ENCODE results near the gene EXOC3. TPM values are rescaled to one million over a fixed set of nuclear protein-coding genes. Genes with fewer than 3 reads are reported as not detected.

Gene EXOC3
- total and polyA plus RNA-seq, 10 of the 15 experiments (the other 5 are each of a cell fraction or from before 2014, with no cell fraction given), result 1.6 to 53.0 (median 27.9) TPM

DNA sequence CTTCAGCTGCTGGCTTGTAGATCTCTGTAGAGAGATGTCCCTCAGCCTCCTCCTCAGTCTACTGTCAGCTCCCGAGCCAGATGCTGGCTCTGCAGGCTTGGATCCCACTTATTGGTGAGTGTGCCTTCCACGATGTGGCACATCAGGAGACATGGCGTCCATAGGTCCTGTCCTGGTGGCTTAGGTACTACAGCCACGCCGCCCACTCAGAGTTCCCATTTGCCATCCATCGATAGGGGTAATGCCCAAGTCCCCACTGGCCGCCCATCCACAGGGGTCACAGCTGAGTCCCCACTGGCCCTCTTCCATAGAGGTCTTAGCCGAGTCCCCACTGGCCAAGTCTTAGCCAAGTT lies 17.3 kb downstream of the EXOC3 start:
- ChIA-PET POLR2A (interaction anchor here (3.4 kb wide), 1 partner anchor 13 kb away, joined by 17 read pairs; no protein-coding TSS in a partner anchor), SMC1A (ENCODE audit: uncharacterized antibody, unreplicated experiment) (no interaction called here), CTCF (no interaction called here), RAD21 (ENCODE audit: unreplicated experiment) (interaction anchor here (0.7 kb wide), 1 partner anchor 14 kb away, joined by 3 read pairs; no protein-coding TSS in a partner anchor)
- no peaks in the 10 kb centered on the region for H3K27me3 ChIP-seq (replicated peaks in 1 of 2; ENCODE audit: control insufficient read depth in 2 of 2, insufficient read depth in 2 of 2, low read length in 1 of 2)
- 94% methylated on average over 8 of the region's 8 CpGs for WGBS (ENCODE audit: insufficient coverage, insufficient replicate concordance, low lambda C conversion rate, missing lambda C conversion rate)
- ATAC-seq (no peak), FAIRE-seq (no peak), DNase-seq (ENCODE audit: low read depth, low spot score) (no peak)
- H3K9me3 ChIP-seq (replicated peaks; ENCODE audit: control insufficient read depth, insufficient read depth, low read length), result no peaks in the 10 kb centered on the region; the same call in 1 of the 3 replicates
- no peak overlapping the region for H3K4me3 ChIP-seq
- H4K20me1 ChIP-seq (ENCODE audit: control insufficient read depth, insufficient read depth), result no peaks in the 10 kb centered on the region
- H3K27ac ChIP-seq (ENCODE audit: control insufficient read depth, insufficient read depth), result no peak overlapping the region
- intact Hi-C loops (cut with micrococcal nuclease; ENCODE audit: unreplicated experiment) (no loop called here), in situ Hi-C loops (cut with MboI) (no loop called here)
- peaks cover 18% of the 10 kb centered on the region for H3K79me2 ChIP-seq (ENCODE audit: control insufficient read depth, insufficient read depth, low read length)
- peaks cover 31 to 32% of the 10 kb centered on the region in 2 experiments; a peak in 3 of 4 replicates for H3K36me3 ChIP-seq (ENCODE audit: control insufficient read depth in 2 of 2, insufficient read depth in 2 of 2, low read length in 1 of 2)
- H3K4me2 ChIP-seq (ENCODE audit: control insufficient read depth, insufficient read depth), result no peak overlapping the region
- no TSS peak for BruUV-seq (replicated peaks)
- no peak overlapping the region for H3K9ac ChIP-seq (ENCODE audit: control insufficient read depth, insufficient read depth, low read length)
- H2AFZ ChIP-seq (ENCODE audit: control insufficient read depth, low read depth, low read length), result no peak overlapping the region
- TF ChIP-seq, protein P1, sequence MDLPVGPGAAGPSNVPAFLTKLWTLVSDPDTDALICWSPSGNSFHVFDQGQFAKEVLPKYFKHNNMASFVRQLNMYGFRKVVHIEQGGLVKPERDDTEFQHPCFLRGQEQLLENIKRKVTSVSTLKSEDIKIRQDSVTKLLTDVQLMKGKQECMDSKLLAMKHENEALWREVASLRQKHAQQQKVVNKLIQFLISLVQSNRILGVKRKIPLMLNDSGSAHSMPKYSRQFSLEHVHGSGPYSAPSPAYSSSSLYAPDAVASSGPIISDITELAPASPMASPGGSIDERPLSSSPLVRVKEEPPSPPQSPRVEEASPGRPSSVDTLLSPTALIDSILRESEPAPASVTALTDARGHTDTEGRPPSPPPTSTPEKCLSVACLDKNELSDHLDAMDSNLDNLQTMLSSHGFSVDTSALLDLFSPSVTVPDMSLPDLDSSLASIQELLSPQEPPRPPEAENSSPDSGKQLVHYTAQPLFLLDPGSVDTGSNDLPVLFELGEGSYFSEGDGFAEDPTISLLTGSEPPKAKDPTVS (IDR thresholded peaks at IDR 0.05; ENCODE audit: low read depth, low read length), result no peak
- TF ChIP-seq SUZ12 (IDR thresholded peaks at IDR 0.05; ENCODE audit: unreplicated experiment), result no peak
- no peak for TF ChIP-seq NBN (IDR thresholded peaks at IDR 0.05)
- TF ChIP-seq ZNF384 (IDR thresholded peaks at IDR 0.05; ENCODE audit: borderline replicate concordance, low read depth, low read length), result no peak
- no peak for TF ChIP-seq SUPT20H (IDR thresholded peaks at IDR 0.05; ENCODE audit: borderline replicate concordance, control insufficient read depth, low read depth, low read length)
- TF ChIP-seq SREBF2 (IDR thresholded peaks at IDR 0.05; ENCODE audit: low read length), result no peak
- TF ChIP-seq ZSCAN29 (IDR thresholded peaks at IDR 0.05), result no peak
- no peak for TF ChIP-seq MYB (IDR thresholded peaks at IDR 0.05; ENCODE audit: borderline replicate concordance, low read depth, low read length)
- TF ChIP-seq POLR2AphosphoS5 (IDR thresholded peaks at IDR 0.05; ENCODE audit: low read length), result no peak
- TF ChIP-seq JUND (IDR thresholded peaks at IDR 0.05; ENCODE audit: low read depth, low read length), result no peak
- TF ChIP-seq FOS (IDR thresholded peaks at IDR 0.05; ENCODE audit: borderline replicate concordance, extremely low read depth, insufficient read length), result no peak
- no peak for TF ChIP-seq SP1 (IDR thresholded peaks at IDR 0.05; ENCODE audit: low read depth, low read length)
- no peak for TF ChIP-seq LARP7 (IDR thresholded peaks at IDR 0.05)
- no peak for TF ChIP-seq JUNB (IDR thresholded peaks at IDR 0.05)
- no peak for TF ChIP-seq TARDBP (IDR thresholded peaks at IDR 0.05; ENCODE audit: borderline replicate concordance)
- TF ChIP-seq E2F4 (IDR thresholded peaks at IDR 0.05; ENCODE audit: low read depth, low read length), result no peak
- no peak for TF ChIP-seq MEF2B (IDR thresholded peaks at IDR 0.05; ENCODE audit: partially characterized antibody, poor library complexity, severe bottlenecking)
- TF ChIP-seq MAX (IDR thresholded peaks at IDR 0.05; ENCODE audit: low read depth, low read length), result no peak
- H3K4me1 ChIP-seq (ENCODE audit: control insufficient read depth, insufficient read depth, low read length), result peaks cover 7% of the 10 kb centered on the region
